HG02885 (cell line): ENCODE measurements around the gene ITCH.
"Not testable (repeated sequence)": the region's sequence is repeated elsewhere in the genome, so short reads cannot be mapped to it uniquely, and the experiment has no call there.

Experiments used
- ATAC-seq: cut with Tn5 transposase; IDR thresholded peaks from one replicate; pipeline ENCODE4 v1.9.1; 2021; ENCODE audit warnings: mild to moderate bottlenecking; ENCODE audit not compliant: unreplicated experiment, poor library complexity

The ITCH gene

GRCh38 chr20:34343458-34344211 is 19.4 kb upstream of the ITCH start:
- ATAC-seq, result no peak

GRCh38 chr20:34344238-34344637 is 18.8 kb upstream of the ITCH start:
- no peak for ATAC-seq

GRCh38 chr20:34345402-34345736 is 17.7 kb upstream of the ITCH start:
- no peak for ATAC-seq

- not testable (repeated sequence) for ATAC-seq
Observed at GRCh38 chr20:34345839-34346532, 17.1 kb upstream of the ITCH start.

GRCh38 chr20:34346533-34346865 is 16.6 kb upstream of the ITCH start:
- ATAC-seq, result not testable (repeated sequence)

- ATAC-seq, result no peak
Observed at GRCh38 chr20:34347571-34347970, 15.5 kb upstream of the ITCH start.

- no peak for ATAC-seq
Observed at GRCh38 chr20:34350095-34350494, 13.0 kb upstream of the ITCH start.

GRCh38 chr20:34353467-34353866 is 9.6 kb upstream of the ITCH start:
- ATAC-seq, result not testable (repeated sequence)

GRCh38 chr20:34355427-34355826 is 7.6 kb upstream of the ITCH start:
- no peak for ATAC-seq

- ATAC-seq, result not testable (repeated sequence)
Observed at GRCh38 chr20:34359729-34360128, 3.3 kb upstream of the ITCH start.

GRCh38 chr20:34362502-34363061 is 491 bp upstream of the ITCH start:
- ATAC-seq, result no peak

GRCh38 chr20:34363465-34364222 is 571 bp downstream of the ITCH start:
- peak; percentile 46 for ATAC-seq

- ATAC-seq, result no peak
Observed at GRCh38 chr20:34364223-34364506, 1.1 kb downstream of the ITCH start.

GRCh38 chr20:34365765-34366213 is 2.7 kb downstream of the ITCH start:
- peak; percentile 52 for ATAC-seq

GRCh38 chr20:34367155-34367554 is 4.1 kb downstream of the ITCH start:
- no peak for ATAC-seq

- ATAC-seq, result not testable (repeated sequence)
Observed at GRCh38 chr20:34367911-34368310, 4.8 kb downstream of the ITCH start.

- no peak for ATAC-seq
Observed at GRCh38 chr20:34368547-34368946, 5.5 kb downstream of the ITCH start.

- no peak for ATAC-seq
Observed at GRCh38 chr20:34369265-34369664, 6.2 kb downstream of the ITCH start.

- ATAC-seq, result no peak
Observed at GRCh38 chr20:34370062-34370461, 7.0 kb downstream of the ITCH start.

- ATAC-seq, result no peak
Observed at GRCh38 chr20:34373445-34373844, 10.4 kb downstream of the ITCH start.

GRCh38 chr20:34374209-34374760 is 11.2 kb downstream of the ITCH start:
- ATAC-seq, result no peak
